ENCODE data around the gene NXN.
A peak's percentile ranks its signal among the peaks of the same experiment; 100 is the strongest.
"Not testable (repeated sequence)": the region's sequence is repeated elsewhere in the genome, so short reads cannot be mapped to it uniquely, and the experiment has no call there.

The NXN gene

GRCh38 chr17:973053-973452 lies 6.5 kb downstream of the NXN start:
- POLR2A ChIA-PET: interaction anchor here (0.6 to 1.6 kb wide), 4 partner anchors 19 to 189 kb away, joined by 4 to 5 read pairs (median 4); no protein-coding TSS in a partner anchor
- CTCF ChIA-PET: interaction anchor here (0.6 to 3.6 kb wide), 5 partner anchors 8 to 1038 kb away, joined by 3 to 15 read pairs (median 4); no protein-coding TSS in a partner anchor
- no peak for TF ChIP-seq CTCF (IDR thresholded peaks at IDR 0.05; ENCODE audit: insufficient read depth, low read length, missing control alignments)
- H3K4me3 ChIP-seq (ENCODE audit: low read depth, low read length): no peak overlapping the region
- DNase-seq (ENCODE audit: low read depth, low spot score): no peak

- CTCF ChIA-PET: interaction anchor here (1.3 kb wide), 1 partner anchor 183 kb away, joined by 3 read pairs; no protein-coding TSS in a partner anchor
- POLR2A ChIA-PET; H3K4me3 ChIP-seq (ENCODE audit: low read depth, low read length); DNase-seq (ENCODE audit: low read depth, low spot score): not testable (repeated sequence)
Measured at GRCh38 chr17:971861-972260, 7.7 kb downstream of the NXN start.

GRCh38 chr17:970364-970763 lies 9.2 kb downstream of the NXN start:
- DNase-seq (ENCODE audit: low read depth, low spot score): no peak
- no peak for TF ChIP-seq CTCF (IDR thresholded peaks at IDR 0.05; ENCODE audit: insufficient read depth, low read length, missing control alignments)
- POLR2A ChIA-PET: no interaction called here
- CTCF ChIA-PET: interaction anchor here (0.9 to 1.5 kb wide), 3 partner anchors 9 to 27 kb away, joined by 3 to 4 read pairs (median 4); partner anchors contain the start of gene TIMM22
- peak overlapping the region; percentile 43 for H3K4me3 ChIP-seq (ENCODE audit: low read depth, low read length)

- POLR2A ChIA-PET: no interaction called here
- no peak for DNase-seq (ENCODE audit: low read depth, low spot score)
- H3K4me3 ChIP-seq (ENCODE audit: low read depth, low read length): peak overlapping the region; percentile 43
- no peak for TF ChIP-seq CTCF (IDR thresholded peaks at IDR 0.05; ENCODE audit: insufficient read depth, low read length, missing control alignments)
- CTCF ChIA-PET: interaction anchor here (0.9 to 1.5 kb wide), 3 partner anchors 8 to 27 kb away, joined by 3 to 4 read pairs (median 4); partner anchors contain the start of gene TIMM22
Measured at GRCh38 chr17:969811-970355, 9.7 kb downstream of the NXN start.

GRCh38 chr17:968812-969730 lies 10.5 kb downstream of the NXN start:
- CTCF ChIA-PET: interaction anchor here (1.4 kb wide), 1 partner anchor 8 kb away, joined by 4 read pairs; no protein-coding TSS in a partner anchor

GRCh38 chr17:967122-967521 lies 12.5 kb downstream of the NXN start:
- ChIA-PET CTCF (no interaction called here), POLR2A (no interaction called here)
- no peak overlapping the region for H3K4me3 ChIP-seq (ENCODE audit: low read depth, low read length)
- TF ChIP-seq CTCF (IDR thresholded peaks at IDR 0.05; ENCODE audit: insufficient read depth, low read length, missing control alignments): no peak
- DNase-seq (ENCODE audit: low read depth, low spot score): no peak

More at GRCh38 chr17:968812-969730, 10.5 kb downstream of the NXN start:
- POLR2A ChIA-PET: no interaction called here
- DNase-seq (ENCODE audit: low read depth, low spot score): no peak
- H3K4me3 ChIP-seq (ENCODE audit: low read depth, low read length): peak overlapping the region; percentile 43
- no peak for TF ChIP-seq CTCF (IDR thresholded peaks at IDR 0.05; ENCODE audit: insufficient read depth, low read length, missing control alignments)
